Ascending aorta (tissue), 2 donors: ENCODE measurements around the gene RNF220. TPM values are rescaled to one million over a fixed set of nuclear protein-coding genes. Genes with fewer than 3 reads are reported as not detected.

Source experiments
- DNase-seq, 2 donors: peaks; one replicate each; pipeline ENCODE4 v3.0.0-alpha.2; 2019; ENCODE audit warnings: low spot score in 2 of 2
- H3K27ac ChIP-seq, 2 donors: fragments of 200-600 bp; sonication (generic); one replicate each; pipeline ENCODE4 v1.5.1; 2016 to 2017; ENCODE audit warnings: mild to moderate bottlenecking in 1 of 2
- H3K27me3 ChIP-seq: fragments of 200-600 bp; sonication (generic); one replicate; pipeline ENCODE4 v1.5.1; 2017
- H3K36me3 ChIP-seq, 2 donors: fragments of 200-600 bp; sonication (generic); one replicate each; pipeline ENCODE4 v1.5.1; 2016
- H3K4me1 ChIP-seq, 2 donors: fragments of 200-600 bp; sonication (generic); one replicate each; pipeline ENCODE4 v1.5.1; 2016 to 2017; ENCODE audit warnings: mild to moderate bottlenecking in 1 of 2
- H3K4me3 ChIP-seq, 2 donors: fragments of 200-600 bp; sonication (generic); one replicate each; pipeline ENCODE4 v1.5.1; 2016 to 2017; ENCODE audit warnings: mild to moderate bottlenecking in 1 of 2
- H3K9me3 ChIP-seq, 2 donors: fragments of 200-600 bp; sonication (generic); one replicate each; pipeline ENCODE4 v1.5.1; 2016
- CTCF ChIP-seq, 3 experiments: fragments of 200-600 bp in 2 of 3; fragments of 450-650 bp in 1 of 3; sonication (generic) in 2 of 3; IDR thresholded peaks; one replicate each; pipeline ENCODE4 v1.5.1; 2016 to 2019; ENCODE audit warnings: antibody characterized with exemption in 3 of 3, mild to moderate bottlenecking in 1 of 3, moderate library complexity in 1 of 3
- intact Hi-C: fragments of 100-400 bp; cut with DNase I; formaldehyde crosslinking; loops from one replicate; pipeline ENCODE4 v1.15.1; 2023
- total RNA-seq: library from RNA; depleted of rRNA; stranded (reverse); fragments of >200 nt; gene quantifications from one replicate; pipeline ENCODE4 v1.1.0, GENCODE V29; 2016

RNF220 gene
- total RNA-seq, 1 donor from 2014 or later: 54.8 TPM

DNA sequence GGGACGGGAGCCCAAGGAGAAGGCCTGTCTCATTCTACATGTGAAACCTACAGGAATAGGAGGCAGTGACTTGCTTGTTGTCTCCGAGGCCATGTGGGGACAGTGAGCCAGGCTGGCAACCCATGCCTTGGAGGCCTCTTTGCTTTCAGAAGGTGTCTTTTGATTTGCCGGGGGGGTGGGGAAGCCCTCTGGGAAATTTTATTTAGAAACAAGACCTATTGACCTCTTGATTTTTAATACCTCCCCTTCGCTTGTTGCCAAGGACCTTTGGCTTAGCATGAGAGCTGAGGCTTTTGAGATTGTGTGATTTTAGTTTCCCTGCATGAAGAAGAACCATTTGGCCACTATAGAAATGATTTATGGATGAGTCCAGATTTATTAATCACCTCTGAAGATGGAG is 273.6 kb downstream of the RNF220 start:
- no peak overlapping the region for H3K27ac ChIP-seq
- H3K4me1 ChIP-seq: peaks cover 4 to 11% of the 10 kb centered on the region in 2 donors
- no peak overlapping the region for H3K4me3 ChIP-seq
- intact Hi-C loops: loop anchor here (10.0 kb wide), 1 partner anchor 464 kb away; the partner anchor contains the start of gene DMAP1
- H3K36me3 ChIP-seq: no peaks in the 10 kb centered on the region
- H3K27me3 ChIP-seq: no peaks in the 10 kb centered on the region
- no peaks in the 10 kb centered on the region for H3K9me3 ChIP-seq
- DNase-seq: no peak
- no peak for TF ChIP-seq CTCF (IDR thresholded peaks at IDR 0.05)

- H3K27me3 ChIP-seq: no peaks in the 10 kb centered on the region
- no peak for DNase-seq
- no peaks in the 10 kb centered on the region for H3K9me3 ChIP-seq
- no peak for TF ChIP-seq CTCF (IDR thresholded peaks at IDR 0.05)
- H3K27ac ChIP-seq: no peak overlapping the region
- H3K36me3 ChIP-seq: no peaks in the 10 kb centered on the region
- H3K4me3 ChIP-seq: no peak overlapping the region
- peaks cover 4 to 11% of the 10 kb centered on the region in 2 donors for H3K4me1 ChIP-seq
- intact Hi-C loops: loop anchor here (10.0 kb wide), 1 partner anchor 465 kb away; the partner anchor contains the start of gene DMAP1
Measured at GRCh38 chr1:44679468-44679867, 274.4 kb downstream of the RNF220 start.

DNA sequence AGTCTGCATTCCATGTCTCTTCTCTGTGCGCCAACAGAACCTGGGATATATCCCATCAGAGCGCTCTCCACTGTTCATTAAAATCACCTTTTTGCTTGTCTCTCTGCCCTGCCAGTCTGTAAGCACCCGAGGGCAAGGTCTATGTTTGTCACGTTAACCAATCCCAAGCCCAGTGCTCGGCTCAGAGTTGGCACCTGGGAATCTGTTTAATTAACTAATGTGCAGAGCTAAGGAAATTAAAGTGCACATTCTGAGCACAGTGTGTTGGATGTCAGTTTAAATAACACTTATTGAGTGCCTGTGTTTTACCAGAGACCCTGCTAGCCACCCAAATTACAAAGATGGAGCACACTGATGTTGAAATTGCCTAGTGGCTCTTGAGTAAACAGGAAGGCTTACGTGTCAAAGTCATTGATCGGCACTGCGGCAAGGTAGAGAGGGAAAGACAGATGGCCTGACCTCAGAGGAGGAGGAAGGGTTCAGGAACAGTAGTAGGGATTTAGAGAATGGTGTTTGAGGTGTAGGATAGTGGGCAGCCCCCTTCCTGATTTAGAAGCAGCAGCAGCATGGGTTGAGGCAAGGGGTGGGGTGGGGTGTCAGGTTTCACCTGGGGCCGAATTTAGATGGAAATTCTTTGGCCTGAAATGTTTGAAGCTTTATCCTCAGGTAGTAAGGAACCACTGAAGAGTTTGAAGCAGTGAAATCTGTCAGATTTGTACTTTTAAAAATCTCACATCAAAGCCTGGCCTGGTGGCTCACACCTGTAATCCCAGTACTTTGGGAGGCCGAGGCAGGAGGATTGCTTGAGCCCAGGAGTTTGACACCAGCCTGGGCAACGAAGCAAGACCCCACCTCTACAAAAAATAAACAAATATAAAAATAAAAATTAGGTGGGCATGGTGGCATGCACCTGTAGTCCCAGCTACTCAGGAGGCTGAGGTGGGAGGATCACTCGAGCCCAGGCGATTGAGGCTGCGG is 277.1 kb downstream of the RNF220 start:
- Histone ChIP-seq H3K27me3 (no peaks in the 10 kb centered on the region), H3K27ac (no peak overlapping the region), H3K36me3 (no peaks in the 10 kb centered on the region), H3K4me3 (no peak overlapping the region), H3K9me3 (no peaks in the 10 kb centered on the region), H3K4me1 (no peaks in the 10 kb centered on the region)
- no peak for DNase-seq
- no peak for TF ChIP-seq CTCF (IDR thresholded peaks at IDR 0.05)
- intact Hi-C loops: no loop called here

- no peak overlapping the region for H3K27ac ChIP-seq
- intact Hi-C loops: no loop called here
- no peaks in the 10 kb centered on the region for H3K27me3 ChIP-seq
- no peak overlapping the region for H3K4me3 ChIP-seq
- no peak for TF ChIP-seq CTCF (IDR thresholded peaks at IDR 0.05)
- no peaks in the 10 kb centered on the region for H3K9me3 ChIP-seq
- DNase-seq: no peak
- H3K36me3 ChIP-seq: no peaks in the 10 kb centered on the region
- no peaks in the 10 kb centered on the region for H3K4me1 ChIP-seq
Measured at GRCh38 chr1:44682883-44683265, 277.8 kb downstream of the RNF220 start.

DNA sequence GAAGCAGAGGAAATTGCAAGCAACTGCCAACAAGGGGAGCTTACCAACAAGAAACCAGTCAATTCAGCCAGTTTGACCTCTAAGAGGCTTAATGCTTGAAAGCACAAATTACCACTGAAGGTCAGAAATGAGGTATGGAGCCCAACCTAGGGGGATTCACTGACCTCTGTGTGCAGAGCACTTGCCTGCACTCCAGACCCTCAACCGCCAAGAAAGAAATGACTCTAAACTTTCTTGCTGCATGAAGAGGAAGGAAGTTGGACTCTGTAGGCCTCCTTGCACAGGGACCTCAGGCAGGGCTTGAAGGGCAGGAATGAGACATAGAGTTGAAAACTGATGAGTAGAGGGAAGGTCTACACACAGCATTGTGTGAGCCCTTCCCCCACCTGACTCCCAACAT is 279.5 kb downstream of the RNF220 start:
- Histone ChIP-seq H3K27ac (no peak overlapping the region), H3K36me3 (no peaks in the 10 kb centered on the region), H3K4me3 (no peak overlapping the region), H3K4me1 (no peaks in the 10 kb centered on the region), H3K27me3 (no peaks in the 10 kb centered on the region), H3K9me3 (no peaks in the 10 kb centered on the region)
- DNase-seq: no peak
- no peak for TF ChIP-seq CTCF (IDR thresholded peaks at IDR 0.05)
- intact Hi-C loops: no loop called here
